Measurements from ENCODE around the gene TIGD3. TPM values are rescaled to one million over a fixed set of nuclear protein-coding genes. Genes with fewer than 3 reads are reported as not detected.
A peak's percentile ranks its signal among the peaks of the same experiment; 100 is the strongest.

TIGD3 gene
- total and polyA plus RNA-seq, 9 of the 15 experiments (the other 6 are each of a cell fraction or from before 2014, with no cell fraction given) = 0.06 to 1.3 (median 0.56) TPM

DNA sequence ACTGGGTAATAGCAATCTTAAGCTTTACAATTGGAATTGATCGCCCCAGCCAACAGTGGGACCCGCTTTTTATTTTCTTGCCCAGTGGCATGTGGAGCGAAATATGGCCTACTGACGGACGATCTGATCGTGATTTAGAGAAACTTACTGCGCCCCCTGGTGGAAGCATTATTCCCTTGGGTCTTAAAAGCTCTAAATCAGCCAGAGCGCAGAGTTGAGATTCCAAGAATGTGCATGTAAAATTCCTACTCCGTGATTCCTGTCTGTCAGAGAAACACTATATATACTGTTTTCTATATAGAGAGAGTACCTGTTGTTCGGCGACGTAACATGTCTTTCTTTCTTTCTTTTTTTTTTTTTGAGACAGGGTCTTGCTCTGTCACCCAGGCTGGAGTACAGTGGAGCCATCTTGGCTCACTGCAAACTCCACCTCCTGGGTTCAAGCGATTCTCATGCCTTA lies 24.6 kb upstream of the TIGD3 start:
- intact Hi-C loops (cut with micrococcal nuclease) (loop anchor here (1.0 to 2.0 kb wide), 3 partner anchors 13 to 125 kb away; no protein-coding TSS in a partner anchor), in situ Hi-C loops (cut with MboI) (no loop called here)
- no peak overlapping the region; the same call in 1 of the 3 replicates for H3K27ac ChIP-seq (ENCODE audit: extremely low read depth, low read depth, low read length)
- CTCF ChIA-PET (ENCODE audit: low intra/inter-chr PET ratio) = interaction anchor here (0.8 to 2.2 kb wide), 5 partner anchors 14 to 219 kb away, joined by 5 to 26 read pairs (median 6); no protein-coding TSS in a partner anchor
- POLR2A ChIA-PET = interaction anchor here (0.7 to 8.2 kb wide), 14 partner anchors 8 to 212 kb away, joined by 3 to 119 read pairs (median 3); partner anchors contain the start of gene MALAT1
- ATAC-seq = peak; percentile 65
- no peaks in the 10 kb centered on the region for H3K27me3 ChIP-seq (ENCODE audit: control insufficient read depth in 2 of 2, insufficient read depth in 2 of 2, low read length in 2 of 2)
- no peaks in the 10 kb centered on the region for H3K36me3 ChIP-seq (ENCODE audit: control insufficient read depth, insufficient read depth, low read length)
- peak; percentile 94 for FAIRE-seq
- peak overlapping the region; percentile 24; the same call in 1 of the 2 replicates for H3K4me2 ChIP-seq (ENCODE audit: insufficient read depth, low read length)
- H3K79me2 ChIP-seq (ENCODE audit: control insufficient read depth, insufficient read depth, low read length) = peaks cover 16% of the 10 kb centered on the region
- H3K9ac ChIP-seq (ENCODE audit: insufficient read depth in 1 of 2, low read depth in 2 of 2, low read length in 2 of 2) = peak overlapping the region in 1 of 2 experiments; percentile 44; a peak in 2 of 4 replicates
- H3K9me3 ChIP-seq (replicated peaks; ENCODE audit: control insufficient read depth, insufficient read depth, low read depth, low read length) = no peaks in the 10 kb centered on the region
- H3K4me3 ChIP-seq = no peak overlapping the region
- H3K9me1 ChIP-seq (ENCODE audit: control insufficient read depth, insufficient read depth, low read length) = no peaks in the 10 kb centered on the region
- peak overlapping the region; percentile 89 for H2AFZ ChIP-seq (ENCODE audit: low read depth, low read length)
- peak; percentile 52 to 96 (median 64) for DNase-seq (ENCODE audit: extremely low read depth in 1 of 4, low spot score in 3 of 4)
- BruUV-seq (replicated peaks) = no TSS peak
- H3K4me1 ChIP-seq (replicated peaks in 1 of 2; ENCODE audit: control insufficient read depth in 2 of 2, insufficient read depth in 2 of 2, low read length in 2 of 2) = peaks cover 10 to 11% of the 10 kb centered on the region in 2 experiments; a peak in 4 of 5 replicates
- no peaks in the 10 kb centered on the region for H4K20me1 ChIP-seq (replicated peaks; ENCODE audit: control insufficient read depth, insufficient read depth, low read length)
- 2% methylated on average over 13 of the region's 13 CpGs for WGBS (ENCODE audit: insufficient coverage, low coverage, missing lambda C conversion rate)
- TF ChIP-seq U2AF1 (optimal IDR thresholded peaks at IDR 0.05; ENCODE audit: low read depth, low read length) (no peak), PCBP2 (IDR thresholded peaks at IDR 0.05; ENCODE audit: low read depth, low read length, poor library complexity, severe bottlenecking) (no peak), MEF2D (tag; conservative IDR thresholded peaks at IDR 0.05; ENCODE audit: low read depth) (no peak), NEUROD1 (IDR thresholded peaks at IDR 0.05; ENCODE audit: borderline replicate concordance, low read depth, low read length, partially characterized antibody) (no peak), MCM3 (IDR thresholded peaks at IDR 0.05) (no peak), ZFP36 (IDR thresholded peaks at IDR 0.05; ENCODE audit: low read depth, low read length, partially characterized antibody) (no peak), ZNF507 (tag; conservative IDR thresholded peaks at IDR 0.05) (no peak), SRSF3 (IDR thresholded peaks at IDR 0.05; ENCODE audit: insufficient read depth, low read length) (no peak), NBN (IDR thresholded peaks at IDR 0.05; ENCODE audit: low read depth) (0 out of 2 replicates have a peak, but pooled peaks have one; percentile 35), EHMT2 (IDR thresholded peaks at IDR 0.05) (no peak), ZNF584 (CRISPR knock-in tag; IDR thresholded peaks at IDR 0.05; ENCODE audit: low read depth) (no peak), ZFP1 (CRISPR knock-in tag; IDR thresholded peaks at IDR 0.05) (no peak), NFYB (IDR thresholded peaks at IDR 0.05; ENCODE audit: extremely low read depth, insufficient read length) (no peak), MCM7 (IDR thresholded peaks at IDR 0.05) (no peak), SNIP1 (IDR thresholded peaks at IDR 0.05; ENCODE audit: low read depth) (no peak), JUNB (CRISPR knock-in tag; conservative IDR thresholded peaks at IDR 0.05) (no peak), ETS2 (tag; IDR thresholded peaks at IDR 0.05; ENCODE audit: borderline replicate concordance, poor library complexity, severe bottlenecking) (no peak), SMARCC2 (IDR thresholded peaks at IDR 0.05; ENCODE audit: low read depth) (no peak)
- TF ChIP-seq, protein P1, sequence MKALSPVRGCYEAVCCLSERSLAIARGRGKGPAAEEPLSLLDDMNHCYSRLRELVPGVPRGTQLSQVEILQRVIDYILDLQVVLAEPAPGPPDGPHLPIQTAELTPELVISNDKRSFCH (CRISPR knock-in tag; IDR thresholded peaks at IDR 0.05) = no peak
- TF ChIP-seq, protein P1 (tag; IDR thresholded peaks at IDR 0.05) = no peak
- TF ChIP-seq, protein P2, sequence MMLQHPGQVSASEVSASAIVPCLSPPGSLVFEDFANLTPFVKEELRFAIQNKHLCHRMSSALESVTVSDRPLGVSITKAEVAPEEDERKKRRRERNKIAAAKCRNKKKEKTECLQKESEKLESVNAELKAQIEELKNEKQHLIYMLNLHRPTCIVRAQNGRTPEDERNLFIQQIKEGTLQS (IDR thresholded peaks at IDR 0.05) = no peak
- TF ChIP-seq, protein P2 (CRISPR knock-in tag; conservative IDR thresholded peaks at IDR 0.05) = no peak
- TF ChIP-seq, protein P3, sequence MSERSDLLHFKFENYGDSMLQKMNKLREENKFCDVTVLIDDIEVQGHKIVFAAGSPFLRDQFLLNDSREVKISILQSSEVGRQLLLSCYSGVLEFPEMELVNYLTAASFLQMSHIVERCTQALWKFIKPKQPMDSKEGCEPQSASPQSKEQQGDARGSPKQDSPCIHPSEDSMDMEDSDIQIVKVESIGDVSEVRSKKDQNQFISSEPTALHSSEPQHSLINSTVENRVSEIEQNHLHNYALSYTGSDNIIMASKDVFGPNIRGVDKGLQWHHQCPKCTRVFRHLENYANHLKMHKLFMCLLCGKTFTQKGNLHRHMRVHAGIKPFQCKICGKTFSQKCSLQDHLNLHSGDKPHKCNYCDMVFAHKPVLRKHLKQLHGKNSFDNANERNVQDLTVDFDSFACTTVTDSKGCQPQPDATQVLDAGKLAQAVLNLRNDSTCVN (CRISPR knock-in tag; IDR thresholded peaks at IDR 0.05) = no peak
